COR-L47 (cell line): ENCODE data around the gene FMN1.
A peak's percentile ranks its signal among the peaks of the same experiment; 100 is the strongest.

Source experiments
- DNase-seq: peaks from one replicate; lab custom pipeline; 2025; lab: John Stamatoyannopoulos, UW

The FMN1 gene

DNA sequence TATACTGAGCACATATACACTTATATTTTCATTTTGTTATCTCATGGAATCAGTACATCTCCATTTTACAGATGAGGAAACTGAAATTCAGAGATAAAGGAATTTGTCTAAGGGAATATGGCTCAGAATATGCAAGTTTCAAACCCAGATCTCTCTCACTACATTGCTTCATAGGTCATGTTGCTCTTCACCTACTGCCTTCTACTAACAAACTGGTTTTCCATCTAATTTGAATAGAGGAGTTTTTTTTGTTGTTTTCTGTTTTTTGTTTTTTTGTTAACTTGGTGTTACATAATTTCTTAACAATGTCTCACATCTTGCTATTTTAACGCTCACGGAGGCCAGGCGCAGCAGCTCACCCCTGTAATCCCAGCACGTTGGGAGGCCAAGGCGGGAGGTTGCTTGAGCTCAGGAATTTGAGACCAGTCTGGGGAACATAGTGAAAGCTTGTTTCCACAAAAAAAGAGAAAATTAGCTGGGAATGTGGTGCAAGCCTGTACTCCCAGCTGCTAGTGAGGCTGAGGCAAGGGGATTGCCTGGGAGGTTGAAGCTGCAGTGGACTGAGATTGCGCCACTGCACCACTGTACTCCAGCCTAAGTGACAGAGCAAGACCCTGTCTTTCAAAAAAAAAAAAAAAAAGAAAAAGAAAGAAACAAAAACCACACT lies 37.0 kb downstream of the FMN1 start:
- no peak for DNase-seq

GRCh38 chr15:33155691-33156420 lies 38.7 kb downstream of the FMN1 start:
- no peak for DNase-seq

DNA sequence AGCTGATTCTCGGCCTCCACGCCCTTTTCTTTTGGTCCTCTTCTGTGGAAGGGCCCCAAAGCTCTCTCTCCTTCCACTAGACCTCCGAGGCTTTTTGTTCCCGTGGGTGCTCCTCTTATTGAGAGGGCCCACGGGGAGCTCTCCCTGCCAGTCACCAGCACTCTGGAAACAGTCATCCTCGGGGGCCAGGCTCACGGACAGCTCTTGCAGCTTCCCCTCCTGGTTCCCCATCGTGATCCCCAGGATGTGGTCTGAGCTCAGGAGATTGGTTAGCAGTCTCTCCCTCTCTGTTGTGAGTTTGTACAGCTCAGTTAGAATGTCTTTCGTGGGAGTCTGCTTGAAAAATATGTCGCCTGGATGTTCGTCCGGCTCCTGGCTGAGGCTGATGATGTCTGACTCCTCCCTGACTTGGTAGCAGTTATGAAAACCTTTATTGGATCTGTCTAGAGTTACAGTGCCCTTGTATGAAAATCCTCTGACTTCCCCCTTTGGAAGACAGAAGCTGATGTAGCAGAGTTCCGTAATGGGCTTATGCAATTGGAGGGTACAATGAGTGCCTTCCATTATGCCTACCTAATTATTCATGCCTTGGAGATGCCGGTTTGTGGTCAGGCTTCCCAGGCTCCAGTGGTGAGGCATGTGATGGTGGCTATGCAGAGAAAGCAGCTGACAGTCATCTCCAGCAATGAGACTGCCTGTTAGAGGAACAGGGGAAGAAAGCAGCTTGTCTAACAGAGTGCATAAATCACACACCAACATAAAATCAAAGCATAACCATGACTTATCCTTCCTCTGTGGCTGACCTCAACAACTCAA lies 40.0 kb downstream of the FMN1 start:
- no peak for DNase-seq

DNA sequence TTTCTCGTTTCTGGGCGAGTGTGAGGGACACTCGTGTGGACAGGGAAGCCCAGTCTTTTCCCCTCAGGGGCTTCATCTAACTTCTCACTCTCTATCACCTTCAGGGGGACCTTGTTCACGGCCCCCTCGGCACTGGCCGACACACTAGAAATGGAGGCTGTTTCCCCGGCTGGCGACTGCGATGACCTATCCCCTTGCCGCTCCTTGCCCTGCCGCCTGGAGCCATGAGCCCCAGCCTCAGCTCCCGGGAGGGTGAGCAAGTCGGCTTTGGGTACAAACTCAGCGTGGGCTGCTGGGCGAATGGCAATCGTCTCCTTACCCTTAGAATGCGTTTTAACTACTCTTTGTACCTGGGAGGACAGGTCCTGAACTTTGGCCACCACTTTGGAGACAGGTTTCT lies 41.0 kb downstream of the FMN1 start:
- DNase-seq = no peak

DNA sequence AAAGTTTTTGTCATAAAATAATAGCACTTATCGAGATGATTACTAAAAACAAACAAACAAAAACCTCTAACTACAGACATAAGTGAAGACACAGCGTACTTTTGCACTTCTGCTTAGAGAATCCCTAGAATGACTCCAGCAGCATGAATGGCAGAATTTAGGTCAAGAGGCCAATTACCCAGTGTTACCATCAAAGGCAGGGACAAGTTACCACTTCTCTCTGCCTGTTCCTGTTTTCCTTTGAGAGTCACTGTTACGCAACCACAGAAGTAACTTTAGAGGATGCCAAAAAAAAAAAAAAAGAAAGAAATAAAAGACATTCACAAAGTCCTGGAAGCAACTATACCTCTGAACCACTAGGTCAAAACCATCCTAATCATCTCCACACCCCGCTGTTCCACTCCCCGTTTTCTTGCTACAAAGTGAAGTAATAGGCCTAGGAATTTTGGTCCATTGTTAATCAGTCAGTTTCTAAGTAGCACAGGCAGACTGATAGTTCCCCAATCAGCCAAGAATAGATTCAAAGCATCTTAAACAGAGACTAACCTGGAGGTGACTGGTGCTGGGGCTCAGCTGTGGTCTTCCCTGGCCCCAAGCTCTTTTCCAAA lies 41.9 kb downstream of the FMN1 start:
- no peak for DNase-seq

GRCh38 chr15:33150971-33151370 lies 43.5 kb downstream of the FMN1 start:
- DNase-seq = no peak

GRCh38 chr15:33150431-33150941 lies 44.0 kb downstream of the FMN1 start:
- no peak for DNase-seq

- DNase-seq = no peak
Observed at GRCh38 chr15:33149919-33150318, 44.6 kb downstream of the FMN1 start.

DNA sequence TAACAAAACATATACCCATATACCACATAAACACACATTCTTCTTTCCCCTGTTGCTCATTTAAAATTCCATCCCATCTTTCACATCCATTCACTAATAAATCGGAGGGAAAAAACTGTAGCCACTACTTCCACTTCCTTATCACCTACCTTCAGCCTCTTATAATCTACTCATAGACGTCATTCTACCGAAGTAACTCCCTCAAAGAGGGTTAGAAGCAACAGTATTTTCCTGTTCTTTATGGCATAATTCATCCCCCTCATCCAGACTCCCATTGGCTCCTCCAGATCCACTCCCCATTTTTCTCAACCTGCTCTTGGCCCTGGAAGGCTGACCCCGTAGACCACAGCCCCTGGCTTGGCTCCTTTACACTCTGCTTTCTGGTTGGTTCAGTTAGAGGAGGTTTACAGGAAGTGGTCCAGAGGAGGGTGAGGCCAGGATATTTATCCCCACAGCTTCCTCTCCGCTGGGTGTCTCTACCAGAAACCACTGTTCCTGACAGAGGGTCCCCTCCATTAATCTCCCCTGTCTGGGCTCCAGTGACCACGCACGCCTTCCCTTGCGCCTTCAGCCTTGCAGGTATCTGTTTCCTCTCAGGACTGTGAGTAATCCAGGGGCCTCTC lies 46.3 kb downstream of the FMN1 start:
- DNase-seq = no peak

- DNase-seq = no peak
Observed at GRCh38 chr15:33146051-33146450, 48.5 kb downstream of the FMN1 start.

DNA sequence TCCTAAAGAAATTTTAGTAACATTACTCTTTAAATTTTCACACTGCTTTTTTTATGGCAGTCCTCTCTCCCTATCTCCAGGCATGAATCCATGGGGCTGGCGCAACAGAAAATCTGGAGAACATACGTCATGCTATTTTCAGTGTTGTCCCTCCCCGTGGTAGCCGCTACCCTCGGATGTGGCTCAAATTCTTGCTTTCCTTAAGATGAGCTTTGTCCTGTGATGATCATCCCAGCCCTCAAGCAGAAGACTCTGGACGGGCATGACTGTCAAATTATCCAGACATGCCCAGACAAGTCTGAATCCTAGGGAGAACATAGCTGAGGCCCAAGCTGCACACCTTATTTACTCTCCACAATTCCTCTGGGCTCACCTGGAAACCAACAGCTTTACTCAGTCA lies 49.1 kb downstream of the FMN1 start:
- no peak for DNase-seq

DNA sequence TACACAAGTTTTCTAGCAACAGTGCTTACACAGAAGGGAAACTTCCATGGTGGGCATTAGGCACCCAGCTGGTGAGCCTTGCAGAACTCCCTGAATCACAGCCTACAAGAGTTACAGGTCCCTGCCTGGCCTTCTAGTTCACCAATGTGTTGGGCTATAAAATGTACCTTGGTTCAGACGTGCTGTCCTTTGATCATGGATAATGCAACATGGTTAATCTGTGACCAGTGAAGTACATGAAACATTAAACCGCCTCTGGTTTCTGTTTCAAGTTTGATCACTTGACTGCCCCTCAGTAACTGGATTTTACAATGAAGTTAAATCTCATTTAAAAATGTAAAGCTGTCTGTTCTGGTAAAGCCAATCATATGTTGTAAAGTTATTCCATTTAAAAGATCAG lies 51.8 kb downstream of the FMN1 start:
- no peak for DNase-seq

- no peak for DNase-seq
Observed at GRCh38 chr15:33138000-33138399, 56.5 kb downstream of the FMN1 start.

- DNase-seq = no peak
Observed at GRCh38 chr15:33137101-33137500, 57.4 kb downstream of the FMN1 start.

- DNase-seq = no peak
Observed at GRCh38 chr15:33136353-33136752, 58.2 kb downstream of the FMN1 start.

DNA sequence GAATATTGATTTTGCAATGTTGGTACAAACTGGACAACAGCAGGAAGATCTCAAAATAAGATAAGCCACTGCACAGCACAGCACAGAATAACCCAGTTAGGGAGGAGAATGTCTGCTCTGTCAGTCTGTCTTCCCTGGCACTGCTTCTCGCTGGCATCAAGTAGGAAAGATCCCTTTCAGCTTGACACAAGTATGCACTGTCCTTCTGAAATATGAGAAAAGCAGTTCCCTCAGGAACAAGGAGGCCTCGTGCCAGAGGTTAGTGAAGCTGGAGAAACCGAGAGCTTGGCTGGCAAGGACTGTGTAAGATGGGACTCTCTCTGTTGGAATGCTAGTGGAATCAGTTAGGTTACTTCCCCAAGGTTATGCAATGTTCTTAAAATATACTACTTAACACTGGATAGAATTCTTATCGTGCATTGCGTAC lies 59.1 kb downstream of the FMN1 start:
- no peak for DNase-seq

- DNase-seq = peak; percentile 70
Observed at GRCh38 chr15:33132722-33133345, 61.7 kb downstream of the FMN1 start.

GRCh38 chr15:33132233-33132580 lies 62.3 kb downstream of the FMN1 start:
- DNase-seq = no peak

- no peak for DNase-seq
Observed at GRCh38 chr15:33131552-33132232, 62.8 kb downstream of the FMN1 start.

DNA sequence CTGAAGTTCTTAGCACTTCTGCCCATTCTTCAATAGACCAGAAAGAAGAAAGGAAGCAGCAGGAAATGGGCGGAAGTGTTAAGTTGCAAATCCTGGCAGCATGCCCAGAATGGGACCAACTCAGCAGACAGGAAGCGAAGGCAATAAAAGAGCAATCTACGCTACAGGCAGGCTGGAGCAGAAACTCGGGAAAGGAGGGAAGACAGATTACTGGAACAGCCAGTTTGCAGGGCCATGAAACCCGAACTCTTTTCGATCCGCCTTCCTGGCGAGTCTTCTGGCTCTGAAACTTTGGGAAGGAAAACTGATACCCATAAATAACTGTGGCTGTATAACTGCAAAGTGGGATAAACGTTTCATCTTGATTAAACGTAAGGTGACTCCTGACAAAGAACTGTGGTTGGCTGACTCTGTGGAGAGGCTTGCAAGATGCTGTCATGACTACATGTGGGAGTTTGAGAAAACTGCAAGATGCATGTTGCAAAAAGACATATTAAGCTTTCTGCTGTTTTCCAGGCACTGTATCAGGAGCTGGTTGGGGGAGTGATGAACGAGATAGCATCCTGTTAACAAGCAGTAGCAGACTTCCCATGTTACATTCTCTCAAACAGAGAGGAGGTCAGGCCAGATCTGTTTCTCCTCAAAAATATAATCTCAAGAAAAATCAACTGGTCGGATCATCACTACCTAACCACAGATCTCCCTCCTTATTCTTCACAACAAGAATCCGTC lies 67.8 kb downstream of the FMN1 start:
- DNase-seq = peak; percentile 97
